Spleen (tissue), 11 donors: ENCODE data around the gene PAPOLA. TPM values are rescaled to one million over a fixed set of nuclear protein-coding genes. Genes with fewer than 3 reads are reported as not detected.

Experiments used
- DNase-seq: peaks from one replicate; pipeline ENCODE4 v3.0.0-alpha.2; 2020
- H3K27ac ChIP-seq, 8 donors: fragments of 200-600 bp; sonication (generic) in 7 of 8; 1 replicate in 4 of 8; 2 replicates in 4 of 8; pipeline versions ENCODE4 v1.5.0 to v1.8.0; 2016 to 2021; ENCODE audit warnings: inconsistent platforms in 4 of 8, mild to moderate bottlenecking in 4 of 8, moderate library complexity in 1 of 8
- H3K27me3 ChIP-seq, 7 donors: fragments of 200-600 bp; sonication (generic) in 6 of 7; replicated peaks in 1 of 7; 1 replicate in 4 of 7; 2 replicates in 3 of 7; pipeline versions ENCODE4 v1.5.0 to v1.8.0; 2016 to 2021; ENCODE audit warnings: inconsistent platforms in 3 of 7, mild to moderate bottlenecking in 1 of 7
- H3K36me3 ChIP-seq, 6 donors: fragments of 200-600 bp; sonication (generic) in 5 of 6; 1 replicate in 4 of 6; 2 replicates in 2 of 6; pipeline versions ENCODE4 v1.5.0 to v1.8.0; 2016 to 2021; ENCODE audit warnings: inconsistent platforms in 2 of 6
- H3K4me1 ChIP-seq, 6 donors: fragments of 200-600 bp; sonication (generic) in 5 of 6; 1 replicate in 3 of 6; 2 replicates in 3 of 6; pipeline versions ENCODE4 v1.5.0 to v1.8.0; 2016 to 2021; ENCODE audit warnings: inconsistent platforms in 3 of 6
- H3K4me3 ChIP-seq, 8 donors: fragments of 200-600 bp; sonication (generic) in 7 of 8; 1 replicate in 4 of 8; 2 replicates in 4 of 8; pipeline versions ENCODE4 v1.5.0 to v1.8.0; 2016 to 2021; ENCODE audit warnings: inconsistent platforms in 4 of 8, mild to moderate bottlenecking in 4 of 8, moderate library complexity in 2 of 8
- H3K9me3 ChIP-seq, 8 donors: fragments of 200-600 bp; sonication (generic) in 7 of 8; 1 replicate in 4 of 8; 2 replicates in 4 of 8; pipeline versions ENCODE4 v1.5.0 to v1.8.0; 2016 to 2021; ENCODE audit warnings: inconsistent platforms in 4 of 8
- POLR2A ChIP-seq, 3 donors: fragments of 450-650 bp; IDR thresholded peaks; one replicate each; pipeline ENCODE4 v1.5.1; 2017; ENCODE audit warnings: antibody characterized with exemption in 3 of 3, mild to moderate bottlenecking in 1 of 3
- POLR2AphosphoS5 ChIP-seq, 3 donors: sonication (generic); formaldehyde crosslinking; IDR thresholded peaks; one replicate each; pipeline ENCODE4 v1.5.1; 2017; ENCODE audit warnings: antibody characterized with exemption in 3 of 3
- WGBS, 5 donors: extraction: QIAGEN DNeasy Blood & Tissue Kit in 3 of 5; methylation state at CpG; one replicate each; pipeline versions ENCODE4 v1.1.5 to v1.1.7; 2013 to 2018; 5-methylcytosine and 5-hydroxymethylcytosine counted together
- intact Hi-C: fragments of 100-400 bp; cut with DNase I; formaldehyde crosslinking; loops from one replicate; pipeline ENCODE4 v1.15.0; 2023; ENCODE audit warnings: low total_unique reads
- polyA plus RNA-seq, 3 donors: library from polyadenylated mRNA; stranded (reverse); fragments of 200-250 nt; gene quantifications; one replicate each; pipeline ENCODE4 v1.2.1, GENCODE V29; 2013
- total RNA-seq, 7 donors: library from RNA; depleted of rRNA in 3 of 7; stranded (reverse); fragments of >200 nt in 3 of 7; fragmentation: NEBNext Ultra II Directional in 4 of 7; extraction: Animal tissue kit (Norgen Biotek cat#: 25700) in 4 of 7; gene quantifications; one replicate each; pipeline versions ENCODE4 v1.1.0 to v1.2.1, GENCODE V29; 2016 to 2021
- TF ChIP-seq, protein P1 (sequence below), 11 experiments: fragments of 200-600 bp in 7 of 11; fragments of 450-650 bp in 4 of 11; sonication (generic) in 4 of 11; IDR thresholded peaks in 8 of 11; conservative IDR thresholded peaks in 3 of 11; 1 replicate in 7 of 11; 2 replicates in 4 of 11; pipeline versions ENCODE4 v1.4.0 to v1.8.0; 2016 to 2021; ENCODE audit warnings: antibody characterized with exemption in 11 of 11, inconsistent platforms in 4 of 11, mild to moderate bottlenecking in 1 of 11
- donor health status: healthy with polysubstance abuse.
- donor health status: DM: no; HTN: no; CAD: no; lungs with moderate emphysema.
- donor health status: DM: no; HTN: no; CAD: no.
- donor health status: Bipolar disorder and iron deficiency.
- donor health status: healthy.
- donor health status: DM: no; HTN: no; CAD: no.
- donor health status: DM: yes; HTN: yes; CAD: no.

PAPOLA gene
- total and polyA plus RNA-seq, 10 donors, result 56.4 to 311 (median 201) TPM

DNA sequence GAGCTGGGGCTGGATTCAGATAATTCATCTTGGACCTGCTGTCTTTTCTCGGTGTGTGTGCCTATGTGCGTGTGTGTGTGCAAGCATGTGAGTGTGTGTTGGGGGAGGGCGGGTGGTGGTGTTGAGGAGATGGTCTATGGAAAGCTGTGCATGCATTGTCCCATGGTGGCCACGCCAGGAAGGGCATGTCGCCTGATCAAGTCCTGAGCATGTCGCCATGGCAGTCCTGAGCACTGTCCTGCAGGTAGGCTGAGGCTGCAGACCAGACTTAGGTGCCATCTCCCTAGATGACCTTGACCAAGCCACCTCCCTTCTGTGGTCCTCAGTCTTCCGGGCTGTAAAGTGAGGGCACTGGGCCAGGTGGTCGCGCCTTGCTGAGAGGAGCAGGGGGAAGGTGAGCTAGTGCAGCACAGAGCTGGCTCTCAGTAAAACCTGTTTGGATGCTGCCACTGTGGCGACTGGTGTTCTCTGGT is 81.4 kb downstream of the PAPOLA start:
- 71 to 92% (median 87%) methylated on average over 5 to 10 of the region's 10 CpGs for WGBS, 5 donors
- intact Hi-C loops, result loop anchor here (5.0 kb wide), 1 partner anchor 159 kb away; no protein-coding TSS in a partner anchor
- H3K27me3 ChIP-seq, result peaks cover 0 to 47% (median 0%) of the 10 kb centered on the region in 7 donors
- peaks cover 0 to 30% (median 5%) of the 10 kb centered on the region in 6 donors for H3K4me1 ChIP-seq
- H3K36me3 ChIP-seq, result no peaks in the 10 kb centered on the region
- peak; percentile 63 for DNase-seq
- TF ChIP-seq, protein P1, sequence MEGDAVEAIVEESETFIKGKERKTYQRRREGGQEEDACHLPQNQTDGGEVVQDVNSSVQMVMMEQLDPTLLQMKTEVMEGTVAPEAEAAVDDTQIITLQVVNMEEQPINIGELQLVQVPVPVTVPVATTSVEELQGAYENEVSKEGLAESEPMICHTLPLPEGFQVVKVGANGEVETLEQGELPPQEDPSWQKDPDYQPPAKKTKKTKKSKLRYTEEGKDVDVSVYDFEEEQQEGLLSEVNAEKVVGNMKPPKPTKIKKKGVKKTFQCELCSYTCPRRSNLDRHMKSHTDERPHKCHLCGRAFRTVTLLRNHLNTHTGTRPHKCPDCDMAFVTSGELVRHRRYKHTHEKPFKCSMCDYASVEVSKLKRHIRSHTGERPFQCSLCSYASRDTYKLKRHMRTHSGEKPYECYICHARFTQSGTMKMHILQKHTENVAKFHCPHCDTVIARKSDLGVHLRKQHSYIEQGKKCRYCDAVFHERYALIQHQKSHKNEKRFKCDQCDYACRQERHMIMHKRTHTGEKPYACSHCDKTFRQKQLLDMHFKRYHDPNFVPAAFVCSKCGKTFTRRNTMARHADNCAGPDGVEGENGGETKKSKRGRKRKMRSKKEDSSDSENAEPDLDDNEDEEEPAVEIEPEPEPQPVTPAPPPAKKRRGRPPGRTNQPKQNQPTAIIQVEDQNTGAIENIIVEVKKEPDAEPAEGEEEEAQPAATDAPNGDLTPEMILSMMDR (IDR thresholded peaks at IDR 0.05 in 8 of 11, conservative IDR thresholded peaks at IDR 0.05 in 3 of 11), result no peak
- TF ChIP-seq POLR2A (IDR thresholded peaks at IDR 0.05), result no peak
- no peak for TF ChIP-seq POLR2AphosphoS5 (IDR thresholded peaks at IDR 0.05)
- H3K27ac ChIP-seq, result no peak overlapping the region
- H3K4me3 ChIP-seq, result no peak overlapping the region
- no peaks in the 10 kb centered on the region for H3K9me3 ChIP-seq

DNA sequence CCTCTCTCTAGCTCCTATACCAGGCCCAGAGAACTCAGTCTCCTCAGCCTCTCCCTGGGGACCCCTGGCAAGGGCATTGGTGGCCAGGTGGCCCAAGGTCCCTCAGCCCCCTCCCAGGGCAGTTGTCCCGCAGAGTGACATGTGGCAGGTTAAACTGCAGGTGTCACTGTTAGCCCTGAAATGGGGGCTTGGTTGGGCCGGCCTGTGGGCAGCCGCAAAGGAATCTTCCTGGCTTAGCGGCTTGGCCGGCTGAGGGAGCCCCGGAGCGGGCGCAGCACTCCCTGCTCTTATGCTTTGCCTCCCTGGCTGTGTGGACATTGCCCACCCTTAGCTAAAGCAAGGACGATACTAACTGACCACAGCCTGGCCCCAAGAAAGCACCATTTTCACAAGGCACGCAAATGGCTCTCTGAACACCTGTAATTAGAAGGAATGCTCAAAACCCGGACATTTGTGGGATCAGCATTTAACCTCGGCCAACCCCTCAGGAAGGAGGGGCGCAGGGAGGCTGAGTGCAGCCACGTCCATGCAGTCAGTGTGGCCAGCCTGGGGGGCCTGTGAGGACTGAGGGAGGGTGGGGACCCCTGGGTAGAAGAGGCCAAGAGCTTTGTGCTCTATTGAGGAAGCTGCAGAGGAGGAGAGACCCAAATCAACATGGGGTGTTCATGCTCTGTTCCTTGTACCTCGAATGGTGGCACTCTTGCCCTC is 82.2 kb downstream of the PAPOLA start:
- WGBS, 5 donors, result 13 to 25% (median 21%) methylated on average over 10 to 15 of the region's 15 CpGs
- no peak overlapping the region for H3K27ac ChIP-seq
- H3K4me3 ChIP-seq, result no peak overlapping the region
- peak; percentile 80 for DNase-seq
- H3K9me3 ChIP-seq, result no peaks in the 10 kb centered on the region
- peaks cover 0 to 52% (median 0%) of the 10 kb centered on the region in 7 donors for H3K27me3 ChIP-seq
- intact Hi-C loops, result loop anchor here (5.0 kb wide), 1 partner anchor 158 kb away; no protein-coding TSS in a partner anchor
- TF ChIP-seq, protein P1 (IDR thresholded peaks at IDR 0.05 in 8 of 11, conservative IDR thresholded peaks at IDR 0.05 in 3 of 11), result peak in 10 of 11 experiments; percentile 13 to 74 (median 61)
- TF ChIP-seq POLR2AphosphoS5 (IDR thresholded peaks at IDR 0.05), result peak in 1 of 3 donors; percentile 37
- no peak for TF ChIP-seq POLR2A (IDR thresholded peaks at IDR 0.05)
- peaks cover 4 to 37% (median 12%) of the 10 kb centered on the region in 6 donors for H3K4me1 ChIP-seq
- no peaks in the 10 kb centered on the region for H3K36me3 ChIP-seq

DNA sequence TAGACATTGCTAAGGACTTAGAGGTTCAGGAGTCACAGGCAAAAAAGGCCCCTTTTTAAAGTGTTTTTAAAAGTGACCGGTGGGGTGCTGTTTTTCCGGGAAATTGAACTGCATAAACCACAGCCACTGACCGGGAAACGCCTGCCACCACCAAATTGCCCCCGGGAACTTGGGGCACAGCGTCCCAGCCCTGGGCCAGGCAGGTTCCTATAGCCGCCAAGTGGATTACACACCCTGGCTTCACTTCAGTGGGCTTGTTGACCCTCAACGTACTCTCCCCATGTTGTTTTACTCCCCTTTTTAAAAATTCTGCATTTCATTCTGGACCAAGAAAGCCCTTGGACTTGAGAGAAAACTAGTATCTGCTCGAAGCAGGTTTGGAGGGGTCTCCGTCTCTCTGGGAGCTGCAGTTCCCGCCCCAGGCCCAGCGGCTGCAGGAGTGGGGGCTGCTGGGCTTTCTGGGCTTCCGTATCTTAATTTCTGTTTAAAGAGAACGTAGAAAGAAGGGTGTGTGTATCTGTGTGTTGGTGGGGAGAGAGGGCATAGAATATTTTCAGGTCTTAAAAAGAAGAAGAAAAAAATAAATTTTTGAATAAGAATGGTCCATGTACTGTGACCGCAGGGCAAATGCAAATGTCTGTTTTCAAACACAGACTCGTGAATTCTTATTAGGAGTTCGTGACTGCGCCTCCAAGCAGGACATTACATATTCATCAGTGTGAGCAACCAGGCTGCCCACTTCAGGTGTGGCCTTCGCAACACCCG is 82.9 kb downstream of the PAPOLA start:
- no peaks in the 10 kb centered on the region for H3K9me3 ChIP-seq
- H3K4me3 ChIP-seq, result no peak overlapping the region
- 82 to 87% (median 85%) methylated on average over 20 of the region's 20 CpGs for WGBS, 5 donors
- intact Hi-C loops, result loop anchor here (5.0 kb wide), 1 partner anchor 157 kb away; no protein-coding TSS in a partner anchor
- H3K27ac ChIP-seq, result no peak overlapping the region
- peaks cover 0 to 52% (median 0%) of the 10 kb centered on the region in 7 donors for H3K27me3 ChIP-seq
- peak; percentile 24 for DNase-seq
- no peak for TF ChIP-seq POLR2A (IDR thresholded peaks at IDR 0.05)
- TF ChIP-seq POLR2AphosphoS5 (IDR thresholded peaks at IDR 0.05), result no peak
- TF ChIP-seq, protein P1 (IDR thresholded peaks at IDR 0.05 in 8 of 11, conservative IDR thresholded peaks at IDR 0.05 in 3 of 11), result no peak
- peaks cover 4 to 39% (median 16%) of the 10 kb centered on the region in 6 donors for H3K4me1 ChIP-seq
- no peaks in the 10 kb centered on the region for H3K36me3 ChIP-seq
